NCI-H2227 treated with DMSO at 0.1 percent for 48 hours (cell line): ENCODE results near the gene MYOC.
"Not testable (repeated sequence)": the region's sequence is repeated elsewhere in the genome, so short reads cannot be mapped to it uniquely, and the experiment has no call there.

Source experiments
- DNase-seq: peaks from one replicate; lab custom pipeline; 2025; lab: John Stamatoyannopoulos, UW

Gene MYOC

GRCh38 chr1:171603042-171603441 lies 49.4 kb downstream of the MYOC start:
- DNase-seq, result not testable (repeated sequence)

- DNase-seq, result no peak
Measured at GRCh38 chr1:171600862-171601261, 51.6 kb downstream of the MYOC start.

GRCh38 chr1:171600310-171600709 lies 52.2 kb downstream of the MYOC start:
- not testable (repeated sequence) for DNase-seq

GRCh38 chr1:171597203-171597602 lies 55.3 kb downstream of the MYOC start:
- DNase-seq, result no peak

- no peak for DNase-seq
Measured at GRCh38 chr1:171596705-171597104, 55.8 kb downstream of the MYOC start.

GRCh38 chr1:171596119-171596518 lies 56.4 kb downstream of the MYOC start:
- no peak for DNase-seq

GRCh38 chr1:171595324-171595723 lies 57.2 kb downstream of the MYOC start:
- DNase-seq, result no peak

GRCh38 chr1:171590022-171590421 lies 62.5 kb downstream of the MYOC start:
- DNase-seq, result no peak

- no peak for DNase-seq
Measured at GRCh38 chr1:171588230-171588629, 64.3 kb downstream of the MYOC start.

- no peak for DNase-seq
Measured at GRCh38 chr1:171585715-171586114, 66.8 kb downstream of the MYOC start.
